B cell (primary cell): ENCODE results near the gene MSLN.

ENCODE experiments used
- EZH2 ChIP-seq: IDR thresholded peaks from 2 replicates; pipeline ENCODE4 v1.6.1; 2012; ENCODE audit warnings: borderline replicate concordance, low read depth, mild to moderate bottlenecking, moderate library complexity, low read length; ENCODE audit not compliant: insufficient read depth, poor library complexity, severe bottlenecking
- TF ChIP-seq, protein P1 (sequence below): fragments of 200-600 bp; IDR thresholded peaks from one replicate; pipeline ENCODE4 v1.8.0; 2022; ENCODE audit warnings: antibody characterized with exemption, mild to moderate bottlenecking

DNA sequence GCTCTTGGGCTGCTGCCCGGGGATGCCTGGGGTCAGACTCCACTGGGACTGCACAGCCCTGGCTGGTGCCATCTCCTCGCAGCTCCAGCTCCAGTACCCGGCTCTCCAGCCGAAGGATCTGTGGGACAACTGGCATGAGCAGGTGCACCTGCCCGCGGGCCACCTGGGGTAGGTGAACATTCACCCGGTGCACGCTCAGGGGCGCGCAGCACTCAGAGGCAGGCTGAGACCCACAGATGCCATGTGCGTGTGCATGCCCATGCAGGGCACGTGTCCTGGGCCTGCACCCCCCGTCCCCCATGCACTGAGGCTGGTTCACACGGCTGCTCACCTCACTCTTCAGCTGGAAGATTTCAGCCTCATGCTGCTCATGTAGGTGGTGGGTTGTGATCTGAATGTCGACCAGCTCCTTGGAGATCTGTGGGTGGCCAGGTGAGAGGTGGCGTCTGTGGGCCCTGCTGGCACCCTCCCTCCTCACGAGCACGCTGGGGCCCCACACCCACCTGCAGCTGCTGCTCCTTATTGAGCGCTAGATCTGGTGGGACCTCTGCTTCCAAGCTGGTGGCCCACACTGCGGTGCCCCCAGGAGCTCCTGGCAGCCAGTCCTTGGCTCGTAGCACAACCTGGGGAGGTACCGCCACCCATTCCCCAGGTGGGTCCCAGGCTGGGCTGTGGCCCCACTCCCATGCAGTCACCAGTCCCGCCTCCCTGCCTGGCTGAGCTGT, 34.9 kb upstream of the MSLN start:
- TF ChIP-seq, protein P1, sequence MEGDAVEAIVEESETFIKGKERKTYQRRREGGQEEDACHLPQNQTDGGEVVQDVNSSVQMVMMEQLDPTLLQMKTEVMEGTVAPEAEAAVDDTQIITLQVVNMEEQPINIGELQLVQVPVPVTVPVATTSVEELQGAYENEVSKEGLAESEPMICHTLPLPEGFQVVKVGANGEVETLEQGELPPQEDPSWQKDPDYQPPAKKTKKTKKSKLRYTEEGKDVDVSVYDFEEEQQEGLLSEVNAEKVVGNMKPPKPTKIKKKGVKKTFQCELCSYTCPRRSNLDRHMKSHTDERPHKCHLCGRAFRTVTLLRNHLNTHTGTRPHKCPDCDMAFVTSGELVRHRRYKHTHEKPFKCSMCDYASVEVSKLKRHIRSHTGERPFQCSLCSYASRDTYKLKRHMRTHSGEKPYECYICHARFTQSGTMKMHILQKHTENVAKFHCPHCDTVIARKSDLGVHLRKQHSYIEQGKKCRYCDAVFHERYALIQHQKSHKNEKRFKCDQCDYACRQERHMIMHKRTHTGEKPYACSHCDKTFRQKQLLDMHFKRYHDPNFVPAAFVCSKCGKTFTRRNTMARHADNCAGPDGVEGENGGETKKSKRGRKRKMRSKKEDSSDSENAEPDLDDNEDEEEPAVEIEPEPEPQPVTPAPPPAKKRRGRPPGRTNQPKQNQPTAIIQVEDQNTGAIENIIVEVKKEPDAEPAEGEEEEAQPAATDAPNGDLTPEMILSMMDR, result no peak
- TF ChIP-seq EZH2, result no peak
